Neuronal stem cell (in vitro differentiated cells): Measurements from ENCODE around the gene CD83.
A peak's percentile ranks its signal among the peaks of the same experiment; 100 is the strongest.

Source experiments
- DNase-seq: peaks from one replicate; pipeline ENCODE4 v3.0.0-alpha.2; 2013; ENCODE audit warnings: low spot score
- H2AFZ ChIP-seq: one replicate; pipeline ENCODE4 v1.6.1; 2013; ENCODE audit warnings: mild to moderate bottlenecking, low read length, inconsistent platforms
- H2AK5ac ChIP-seq: 2 replicates; pipeline ENCODE4 v1.6.1; 2013; ENCODE audit warnings: low read depth, mild to moderate bottlenecking, inconsistent platforms, low read length, moderate library complexity, mixed read lengths
- H2BK120ac ChIP-seq: 2 replicates; pipeline ENCODE4 v1.6.1; 2013; ENCODE audit warnings: low read depth, mild to moderate bottlenecking, inconsistent platforms, low read length, moderate library complexity, mixed read lengths
- H2BK12ac ChIP-seq: one replicate; pipeline ENCODE4 v1.6.1; 2013; ENCODE audit warnings: low read length, inconsistent platforms
- H2BK15ac ChIP-seq: 2 replicates; pipeline ENCODE4 v1.6.1; 2013; ENCODE audit warnings: mild to moderate bottlenecking, low read length, inconsistent platforms, mixed read lengths
- H2BK5ac ChIP-seq: one replicate; pipeline ENCODE4 v1.6.1; 2013; ENCODE audit warnings: inconsistent platforms, mild to moderate bottlenecking, low read length, moderate library complexity
- H3K14ac ChIP-seq: one replicate; pipeline ENCODE4 v1.6.1; 2013; ENCODE audit warnings: low read length, inconsistent platforms
- H3K18ac ChIP-seq: 2 replicates; pipeline ENCODE4 v1.6.1; 2013; ENCODE audit warnings: low read length, inconsistent platforms
- H3K23ac ChIP-seq: 2 replicates; pipeline ENCODE4 v1.6.1; 2013; ENCODE audit warnings: low read depth, mild to moderate bottlenecking, mixed read lengths, low read length, inconsistent platforms; ENCODE audit not compliant: poor library complexity
- H3K27ac ChIP-seq: replicated peaks from 3 replicates; pipeline ENCODE4 v1.5.1; 2013; ENCODE audit warnings: low read length, inconsistent platforms
- H3K27me3 ChIP-seq, 3 experiments: 2 replicates each; pipeline ENCODE4 v1.6.1; 2013; ENCODE audit warnings: low read length in 3 of 3, mild to moderate bottlenecking in 2 of 3, inconsistent platforms in 1 of 3, low read depth in 1 of 3, mixed read lengths in 1 of 3, moderate library complexity in 1 of 3; ENCODE audit not compliant: control insufficient read depth in 3 of 3, insufficient read depth in 3 of 3
- H3K36me3 ChIP-seq, 2 donors: replicated peaks in 1 of 2; 2 replicates each; pipeline ENCODE4 v1.6.1; 2013; ENCODE audit warnings: low read length in 2 of 2; ENCODE audit not compliant: control insufficient read depth in 2 of 2, insufficient read depth in 2 of 2
- H3K4ac ChIP-seq: 2 replicates; pipeline ENCODE4 v1.6.1; 2013; ENCODE audit warnings: inconsistent platforms, mild to moderate bottlenecking, low read length, moderate library complexity
- H3K4me1 ChIP-seq, 2 donors: 1 replicate in 1 of 2; 2 replicates in 1 of 2; pipeline ENCODE4 v1.6.1; 2013; ENCODE audit warnings: low read length in 2 of 2, low read depth in 1 of 2; ENCODE audit not compliant: control insufficient read depth in 2 of 2, insufficient read depth in 1 of 2
- H3K4me2 ChIP-seq: one replicate; pipeline ENCODE4 v1.6.1; 2013; ENCODE audit warnings: mild to moderate bottlenecking, low read length, inconsistent platforms; ENCODE audit not compliant: insufficient read depth, poor library complexity, severe bottlenecking
- H3K4me3 ChIP-seq, 2 donors: 2 replicates each; pipeline ENCODE4 v1.5.1; 2013; ENCODE audit warnings: low read length in 2 of 2, mild to moderate bottlenecking in 2 of 2, inconsistent platforms in 1 of 2, moderate library complexity in 1 of 2
- H3K79me1 ChIP-seq: one replicate; pipeline ENCODE4 v1.6.1; 2013; ENCODE audit warnings: low read depth, mild to moderate bottlenecking, inconsistent platforms, low read length, moderate library complexity
- H3K9ac ChIP-seq: one replicate; pipeline ENCODE4 v1.6.1; 2013; ENCODE audit warnings: mild to moderate bottlenecking, low read depth, low read length, inconsistent platforms; ENCODE audit not compliant: poor library complexity
- H3K9me3 ChIP-seq, 2 donors: replicated peaks in 1 of 2; 2 replicates each; pipeline versions ENCODE3 to v1.6.1; 2013; ENCODE audit warnings: low read length in 2 of 2, mild to moderate bottlenecking in 2 of 2, inconsistent platforms in 1 of 2, low read depth in 1 of 2, mixed read lengths in 1 of 2, moderate library complexity in 1 of 2; ENCODE audit not compliant: control insufficient read depth in 2 of 2, insufficient read depth in 1 of 2
- H4K8ac ChIP-seq: one replicate; pipeline ENCODE4 v1.6.1; 2013; ENCODE audit warnings: low read depth, mild to moderate bottlenecking, inconsistent platforms, low read length, moderate library complexity
- H4K91ac ChIP-seq: one replicate; pipeline ENCODE4 v1.6.1; 2013; ENCODE audit warnings: low read length, low read depth, mild to moderate bottlenecking, inconsistent platforms; ENCODE audit not compliant: poor library complexity
- WGBS, 2 donors: extraction: QIAGEN DNeasy Blood & Tissue Kit; methylation state at CpG; one replicate each; pipeline ENCODE4 v1.1.7; 2013; ENCODE audit warnings: missing lambda C conversion rate in 2 of 2, mixed read lengths in 1 of 2; ENCODE audit not compliant: insufficient read length in 2 of 2, insufficient replicate concordance in 1 of 2; ENCODE audit errors: extremely low coverage in 2 of 2; 5-methylcytosine and 5-hydroxymethylcytosine counted together

The CD83 gene

DNA sequence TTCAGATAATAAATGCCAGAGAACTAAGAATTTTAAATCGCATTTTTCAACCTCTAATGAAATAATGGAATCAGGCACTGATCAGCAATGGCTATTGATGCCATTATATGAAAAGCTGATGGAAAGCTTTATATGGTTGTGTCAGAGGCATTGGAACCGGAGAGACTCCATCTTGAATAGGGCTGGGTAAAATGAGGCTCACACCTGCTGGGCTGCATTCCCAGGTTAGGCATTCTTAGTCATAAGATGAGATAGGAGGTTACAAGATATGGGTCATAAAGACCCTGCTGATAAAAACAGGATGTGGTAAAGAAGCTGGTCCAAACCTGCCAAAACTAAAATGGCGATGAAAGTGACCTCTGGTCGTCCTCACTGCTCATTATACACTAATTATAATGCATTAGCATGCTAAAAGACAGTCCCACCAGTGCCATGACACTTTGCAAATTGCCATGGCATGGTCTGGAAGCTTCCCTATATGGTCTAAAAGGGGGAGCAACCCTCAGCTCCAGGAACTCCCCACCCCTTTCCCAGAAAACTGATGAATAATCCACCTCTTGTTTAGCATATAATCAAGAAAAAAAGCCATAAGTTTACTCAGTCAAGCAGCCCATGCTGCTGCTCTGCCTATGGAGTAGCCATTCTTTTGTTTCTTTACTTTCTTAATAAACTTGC, 40.2 kb upstream of the CD83 start:
- H3K27ac ChIP-seq = no peak overlapping the region
- no peak overlapping the region for H3K23ac ChIP-seq
- no peak for DNase-seq
- peaks cover 0 to 5% (median 0%) of the 10 kb centered on the region in 3 experiments for H3K27me3 ChIP-seq
- no peak overlapping the region for H4K91ac ChIP-seq
- no peak overlapping the region for H2AFZ ChIP-seq
- H3K79me1 ChIP-seq = no peaks in the 10 kb centered on the region
- H2BK120ac ChIP-seq = no peak overlapping the region
- H3K4me3 ChIP-seq = no peak overlapping the region
- H3K14ac ChIP-seq = no peak overlapping the region
- no peak overlapping the region for H3K4ac ChIP-seq
- no CpG with 5 or more reads among the region's 4 CpGs for WGBS, 2 donors
- H2BK15ac ChIP-seq = no peak overlapping the region
- H3K36me3 ChIP-seq = no peaks in the 10 kb centered on the region
- H3K18ac ChIP-seq = no peak overlapping the region
- H4K8ac ChIP-seq = no peak overlapping the region
- peaks cover 0 to 4% of the 10 kb centered on the region in 2 donors for H3K4me1 ChIP-seq
- H3K9ac ChIP-seq = no peak overlapping the region
- no peak overlapping the region for H3K4me2 ChIP-seq
- no peak overlapping the region for H2BK12ac ChIP-seq
- no peak overlapping the region for H2BK5ac ChIP-seq
- H3K9me3 ChIP-seq = no peaks in the 10 kb centered on the region
- H2AK5ac ChIP-seq = no peak overlapping the region

DNA sequence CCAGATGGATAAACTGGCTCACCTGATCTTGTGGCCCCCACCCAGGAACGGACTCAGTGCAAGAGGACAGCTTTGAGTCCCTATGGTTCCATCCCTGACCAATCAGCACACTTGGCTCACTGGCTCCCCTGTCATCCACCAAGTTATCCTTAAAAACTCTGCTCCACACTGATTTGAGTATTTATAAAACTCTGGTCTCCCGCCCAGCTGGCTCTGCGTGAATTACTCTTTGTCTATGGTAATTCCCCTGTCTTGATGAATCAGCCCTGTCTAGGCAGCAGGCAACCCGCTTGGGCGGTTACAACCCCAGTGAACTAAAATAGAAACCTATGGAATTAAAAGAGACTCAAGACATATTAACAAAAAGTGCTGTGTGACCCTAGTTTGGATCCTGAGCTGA, 38.1 kb upstream of the CD83 start:
- no peaks in the 10 kb centered on the region for H3K79me1 ChIP-seq
- H4K8ac ChIP-seq = no peak overlapping the region
- H3K14ac ChIP-seq = no peak overlapping the region
- peaks cover 0 to 5% (median 0%) of the 10 kb centered on the region in 3 experiments for H3K27me3 ChIP-seq
- H3K9me3 ChIP-seq = no peaks in the 10 kb centered on the region
- H4K91ac ChIP-seq = no peak overlapping the region
- H2AFZ ChIP-seq = no peak overlapping the region
- no peak overlapping the region for H3K18ac ChIP-seq
- H3K4me3 ChIP-seq = no peak overlapping the region
- H3K4me2 ChIP-seq = no peak overlapping the region
- no peak for DNase-seq
- no CpG with 5 or more reads among the region's 5 CpGs for WGBS, 2 donors
- no peak overlapping the region for H2BK12ac ChIP-seq
- no peaks in the 10 kb centered on the region for H3K36me3 ChIP-seq
- H2AK5ac ChIP-seq = no peak overlapping the region
- H2BK5ac ChIP-seq = no peak overlapping the region
- peaks cover 0 to 5% of the 10 kb centered on the region in 2 donors for H3K4me1 ChIP-seq
- H3K9ac ChIP-seq = peak overlapping the region; percentile 63
- no peak overlapping the region for H3K4ac ChIP-seq
- H2BK120ac ChIP-seq = no peak overlapping the region
- no peak overlapping the region for H2BK15ac ChIP-seq
- no peak overlapping the region for H3K27ac ChIP-seq
- H3K23ac ChIP-seq = no peak overlapping the region

DNA sequence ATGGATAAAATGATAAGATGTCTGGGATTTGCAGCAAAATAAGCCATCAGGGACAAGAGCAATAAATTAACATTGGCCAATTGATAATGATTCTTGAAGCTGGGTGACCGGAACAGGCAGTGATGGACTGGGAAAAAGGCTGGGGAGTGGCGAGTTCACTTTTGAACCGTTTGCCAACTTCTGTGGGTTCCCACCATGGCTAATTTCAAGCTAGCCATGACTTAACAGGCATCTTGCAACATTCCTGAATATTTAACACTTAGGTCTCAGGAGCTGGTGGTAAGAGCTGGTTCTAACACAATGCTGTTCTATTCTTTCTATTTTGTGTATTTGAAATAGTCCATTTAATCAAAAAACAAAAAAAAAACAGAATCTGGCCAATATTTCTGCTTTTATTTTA, 37.6 kb upstream of the CD83 start:
- Histone ChIP-seq H3K4me3 (no peak overlapping the region), H2BK15ac (no peak overlapping the region), H3K9ac (no peak overlapping the region), H2BK12ac (no peak overlapping the region), H3K4me1 (peaks cover 3 to 9% of the 10 kb centered on the region in 2 donors), H2AK5ac (no peak overlapping the region), H2BK120ac (no peak overlapping the region), H3K27ac (no peak overlapping the region), H2BK5ac (no peak overlapping the region), H3K9me3 (no peaks in the 10 kb centered on the region), H3K14ac (no peak overlapping the region), H4K8ac (no peak overlapping the region), H3K18ac (no peak overlapping the region), H4K91ac (no peak overlapping the region), H3K23ac (no peak overlapping the region), H2AFZ (no peak overlapping the region), H3K79me1 (no peaks in the 10 kb centered on the region), H3K36me3 (no peaks in the 10 kb centered on the region), H3K4ac (no peak overlapping the region), H3K4me2 (no peak overlapping the region), H3K27me3 (peaks cover 0 to 5% (median 0%) of the 10 kb centered on the region in 3 experiments)
- no peak for DNase-seq
- no CpG with 5 or more reads among the region's 3 CpGs for WGBS, 2 donors

DNA sequence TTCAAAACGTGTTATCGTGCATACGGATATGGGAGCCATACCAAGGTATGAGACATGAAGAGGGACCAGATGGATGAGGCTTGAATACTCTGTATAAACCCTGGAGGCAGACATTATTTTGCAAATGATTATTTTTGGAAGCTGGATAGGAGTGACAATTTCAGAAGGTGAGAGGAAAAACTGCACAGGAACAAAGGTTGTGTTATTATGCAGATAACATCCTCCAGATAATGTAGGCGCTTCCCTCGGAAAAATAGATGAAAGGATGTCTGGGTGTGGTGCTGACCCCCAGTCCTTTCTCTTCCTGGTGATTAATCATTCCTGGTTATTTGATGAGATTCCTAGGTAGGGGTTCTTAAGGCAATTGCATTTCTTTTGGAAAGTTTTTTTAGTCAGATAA, 36.4 kb upstream of the CD83 start:
- no peak overlapping the region for H3K23ac ChIP-seq
- H3K36me3 ChIP-seq = no peaks in the 10 kb centered on the region
- H3K79me1 ChIP-seq = no peaks in the 10 kb centered on the region
- no peak overlapping the region for H3K4me3 ChIP-seq
- H4K8ac ChIP-seq = no peak overlapping the region
- no peak overlapping the region for H2BK5ac ChIP-seq
- no peak overlapping the region for H2AFZ ChIP-seq
- no peak overlapping the region for H2BK120ac ChIP-seq
- H3K4me1 ChIP-seq = peaks cover 7 to 10% of the 10 kb centered on the region in 2 donors
- H3K4me2 ChIP-seq = no peak overlapping the region
- H2AK5ac ChIP-seq = no peak overlapping the region
- no peak overlapping the region for H3K18ac ChIP-seq
- no peaks in the 10 kb centered on the region for H3K9me3 ChIP-seq
- H2BK12ac ChIP-seq = no peak overlapping the region
- WGBS, 2 donors = no CpG with 5 or more reads among the region's 5 CpGs
- H3K14ac ChIP-seq = no peak overlapping the region
- no peak overlapping the region for H3K27ac ChIP-seq
- H3K27me3 ChIP-seq = peaks cover 0 to 5% (median 0%) of the 10 kb centered on the region in 3 experiments
- no peak for DNase-seq
- H4K91ac ChIP-seq = no peak overlapping the region
- H3K4ac ChIP-seq = no peak overlapping the region
- H2BK15ac ChIP-seq = no peak overlapping the region
- H3K9ac ChIP-seq = no peak overlapping the region
